Measurements from ENCODE around the gene NR2E3. TPM values are rescaled to one million over a fixed set of nuclear protein-coding genes. Genes with fewer than 3 reads are reported as not detected.

The NR2E3 gene
- total RNA-seq, 2 experiments from 2014 or later = not detected

GRCh38 chr15:71798641-71799040 lies 11.7 kb upstream of the NR2E3 start:
- ATAC-seq (no peak), DNase-seq (no peak)
- H3K4me1 Mint-ChIP-seq (ENCODE audit: low read depth) = no peaks in the 10 kb centered on the region
- H3K27ac Mint-ChIP-seq = no peak overlapping the region
- H3K27me3 Mint-ChIP-seq (ENCODE audit: low read depth) = peaks cover 5% of the 10 kb centered on the region
- no peaks in the 10 kb centered on the region for H3K36me3 Mint-ChIP-seq (ENCODE audit: low read depth)
- ChIA-PET POLR2A (no interaction called here), CTCF (no interaction called here)
- H3K9me3 Mint-ChIP-seq (ENCODE audit: insufficient read depth) = no peaks in the 10 kb centered on the region
- no peak overlapping the region for H3K4me3 Mint-ChIP-seq

GRCh38 chr15:71800190-71800589 lies 10.2 kb upstream of the NR2E3 start:
- no peak overlapping the region for H3K4me3 Mint-ChIP-seq
- H3K9me3 Mint-ChIP-seq (ENCODE audit: insufficient read depth) = no peaks in the 10 kb centered on the region
- DNase-seq = no peak
- ChIA-PET POLR2A (no interaction called here), CTCF (interaction anchor here (0.6 to 3.7 kb wide), 4 partner anchors 27 to 176 kb away, joined by 3 to 21 read pairs (median 3); no protein-coding TSS in a partner anchor)
- no peaks in the 10 kb centered on the region for H3K4me1 Mint-ChIP-seq (ENCODE audit: low read depth)
- no peaks in the 10 kb centered on the region for H3K36me3 Mint-ChIP-seq (ENCODE audit: low read depth)
- no peak for ATAC-seq
- peaks cover 7% of the 10 kb centered on the region for H3K27me3 Mint-ChIP-seq (ENCODE audit: low read depth)
- no peak overlapping the region for H3K27ac Mint-ChIP-seq

- no peak overlapping the region for H3K4me3 Mint-ChIP-seq
- H3K9me3 Mint-ChIP-seq (ENCODE audit: insufficient read depth) = no peaks in the 10 kb centered on the region
- DNase-seq = peak; percentile 35
- peaks cover 7% of the 10 kb centered on the region for H3K27me3 Mint-ChIP-seq (ENCODE audit: low read depth)
- H3K4me1 Mint-ChIP-seq (ENCODE audit: low read depth) = no peaks in the 10 kb centered on the region
- no peak overlapping the region for H3K27ac Mint-ChIP-seq
- ATAC-seq = no peak
- ChIA-PET POLR2A (no interaction called here), CTCF (interaction anchor here (0.9 to 5.9 kb wide), 9 partner anchors 17 to 356 kb away, joined by 3 to 27 read pairs (median 5); no protein-coding TSS in a partner anchor)
- H3K36me3 Mint-ChIP-seq (ENCODE audit: low read depth) = no peaks in the 10 kb centered on the region
These were observed 9.3 kb upstream of the NR2E3 start for GRCh38 chr15:71800835-71801745.

GRCh38 chr15:71801935-71802655 lies 8.3 kb upstream of the NR2E3 start:
- POLR2A ChIA-PET = no interaction called here
- Mint-ChIP-seq H3K27me3 (ENCODE audit: low read depth) (peaks cover 7% of the 10 kb centered on the region), H3K36me3 (ENCODE audit: low read depth) (no peaks in the 10 kb centered on the region), H3K27ac (no peak overlapping the region), H3K9me3 (ENCODE audit: insufficient read depth) (no peaks in the 10 kb centered on the region), H3K4me3 (no peak overlapping the region), H3K4me1 (ENCODE audit: low read depth) (no peaks in the 10 kb centered on the region)
- DNase-seq (no peak), ATAC-seq (no peak)
- CTCF ChIA-PET = interaction anchor here (0.7 to 5.9 kb wide), 10 partner anchors 18 to 357 kb away, joined by 3 to 27 read pairs (median 4); no protein-coding TSS in a partner anchor

GRCh38 chr15:71802770-71803169 lies 7.6 kb upstream of the NR2E3 start:
- ChIA-PET CTCF (interaction anchor here (0.6 to 5.9 kb wide), 8 partner anchors 36 to 354 kb away, joined by 3 to 27 read pairs (median 7); no protein-coding TSS in a partner anchor), POLR2A (no interaction called here)
- no peaks in the 10 kb centered on the region for H3K9me3 Mint-ChIP-seq (ENCODE audit: insufficient read depth)
- H3K4me1 Mint-ChIP-seq (ENCODE audit: low read depth) = no peaks in the 10 kb centered on the region
- ATAC-seq (no peak), DNase-seq (peak; percentile 55)
- no peak overlapping the region for H3K27ac Mint-ChIP-seq
- no peak overlapping the region for H3K4me3 Mint-ChIP-seq
- peaks cover 7% of the 10 kb centered on the region for H3K27me3 Mint-ChIP-seq (ENCODE audit: low read depth)
- no peaks in the 10 kb centered on the region for H3K36me3 Mint-ChIP-seq (ENCODE audit: low read depth)

GRCh38 chr15:71804226-71804625 lies 6.1 kb upstream of the NR2E3 start:
- no peaks in the 10 kb centered on the region for H3K4me1 Mint-ChIP-seq (ENCODE audit: low read depth)
- H3K27ac Mint-ChIP-seq = no peak overlapping the region
- ATAC-seq (no peak), DNase-seq (no peak)
- H3K9me3 Mint-ChIP-seq (ENCODE audit: insufficient read depth) = no peaks in the 10 kb centered on the region
- peaks cover 7% of the 10 kb centered on the region for H3K27me3 Mint-ChIP-seq (ENCODE audit: low read depth)
- ChIA-PET POLR2A (no interaction called here), CTCF (interaction anchor here (0.7 to 5.9 kb wide), 7 partner anchors 18 to 352 kb away, joined by 3 to 27 read pairs (median 5); no protein-coding TSS in a partner anchor)
- H3K4me3 Mint-ChIP-seq = no peak overlapping the region
- no peaks in the 10 kb centered on the region for H3K36me3 Mint-ChIP-seq (ENCODE audit: low read depth)

GRCh38 chr15:71804695-71805470 lies 5.5 kb upstream of the NR2E3 start:
- ChIA-PET POLR2A (no interaction called here), CTCF (interaction anchor here (0.7 to 5.9 kb wide), 6 partner anchors 19 to 352 kb away, joined by 3 to 27 read pairs (median 4); no protein-coding TSS in a partner anchor)
- DNase-seq (no peak), ATAC-seq (no peak)
- Mint-ChIP-seq H3K9me3 (ENCODE audit: insufficient read depth) (no peaks in the 10 kb centered on the region), H3K27ac (no peak overlapping the region), H3K4me1 (ENCODE audit: low read depth) (no peaks in the 10 kb centered on the region), H3K36me3 (ENCODE audit: low read depth) (no peaks in the 10 kb centered on the region), H3K27me3 (ENCODE audit: low read depth) (peaks cover 7% of the 10 kb centered on the region), H3K4me3 (no peak overlapping the region)

GRCh38 chr15:71806452-71806931 lies 3.9 kb upstream of the NR2E3 start:
- no peak for DNase-seq
- no peak for ATAC-seq
- POLR2A ChIA-PET = no interaction called here
- Mint-ChIP-seq H3K27ac (no peak overlapping the region), H3K4me3 (no peak overlapping the region), H3K36me3 (ENCODE audit: low read depth) (no peaks in the 10 kb centered on the region), H3K9me3 (ENCODE audit: insufficient read depth) (no peaks in the 10 kb centered on the region), H3K27me3 (ENCODE audit: low read depth) (peaks cover 2% of the 10 kb centered on the region), H3K4me1 (ENCODE audit: low read depth) (no peaks in the 10 kb centered on the region)
- CTCF ChIA-PET = interaction anchor here (5.9 kb wide), 1 partner anchor 350 kb away, joined by 27 read pairs; no protein-coding TSS in a partner anchor

GRCh38 chr15:71807125-71807629 lies 3.2 kb upstream of the NR2E3 start:
- DNase-seq = no peak
- Mint-ChIP-seq H3K36me3 (ENCODE audit: low read depth) (no peaks in the 10 kb centered on the region), H3K4me3 (no peak overlapping the region), H3K27me3 (ENCODE audit: low read depth) (peaks cover 2% of the 10 kb centered on the region), H3K9me3 (ENCODE audit: insufficient read depth) (no peaks in the 10 kb centered on the region), H3K4me1 (ENCODE audit: low read depth) (no peaks in the 10 kb centered on the region), H3K27ac (no peak overlapping the region)
- no peak for ATAC-seq
- ChIA-PET CTCF (interaction anchor here (1.1 kb wide), 1 partner anchor 349 kb away, joined by 4 read pairs; no protein-coding TSS in a partner anchor), POLR2A (no interaction called here)

GRCh38 chr15:71807691-71808091 lies 2.7 kb upstream of the NR2E3 start:
- ChIA-PET CTCF (interaction anchor here (1.1 kb wide), 1 partner anchor 348 kb away, joined by 4 read pairs; no protein-coding TSS in a partner anchor), POLR2A (no interaction called here)
- Mint-ChIP-seq H3K27ac (no peak overlapping the region), H3K4me3 (no peak overlapping the region), H3K4me1 (ENCODE audit: low read depth) (no peaks in the 10 kb centered on the region), H3K9me3 (ENCODE audit: insufficient read depth) (no peaks in the 10 kb centered on the region), H3K27me3 (ENCODE audit: low read depth) (peaks cover 2% of the 10 kb centered on the region), H3K36me3 (ENCODE audit: low read depth) (no peaks in the 10 kb centered on the region)
- DNase-seq = no peak
- no peak for ATAC-seq
